AG04449 (cell line): ENCODE results near the gene CMIP.

Experiments used
- CTCF ChIA-PET: fragments of 350-600 bp; formaldehyde crosslinking; extraction: SDS; loops from one replicate; lab custom pipeline; 2021; ENCODE audit warnings: antibody characterized with exemption; lab: Yijun Ruan, JAX
- POLR2A ChIA-PET: fragments of 400-600, 350-600 bp; formaldehyde crosslinking; extraction: SDS; loops from one replicate; lab custom pipeline; 2020; ENCODE audit warnings: antibody characterized with exemption, inconsistent platforms; lab: Yijun Ruan, JAX
- DNase-seq: peaks from one replicate; pipeline ENCODE4 v3.0.0-alpha.2; 2010; ENCODE audit warnings: low read depth, low spot score
- H3K4me3 ChIP-seq: 2 replicates; pipeline ENCODE4 v1.5.1; 2011; ENCODE audit warnings: low read depth, mild to moderate bottlenecking, control low read depth, low read length
- TF ChIP-seq, protein P1 (sequence below): IDR thresholded peaks from one replicate; pipeline ENCODE4 v1.5.1; 2011; ENCODE audit warnings: mild to moderate bottlenecking, moderate library complexity, low read length, control low read depth, inconsistent platforms; ENCODE audit not compliant: insufficient read depth; ENCODE audit errors: missing control alignments

Gene CMIP

DNA sequence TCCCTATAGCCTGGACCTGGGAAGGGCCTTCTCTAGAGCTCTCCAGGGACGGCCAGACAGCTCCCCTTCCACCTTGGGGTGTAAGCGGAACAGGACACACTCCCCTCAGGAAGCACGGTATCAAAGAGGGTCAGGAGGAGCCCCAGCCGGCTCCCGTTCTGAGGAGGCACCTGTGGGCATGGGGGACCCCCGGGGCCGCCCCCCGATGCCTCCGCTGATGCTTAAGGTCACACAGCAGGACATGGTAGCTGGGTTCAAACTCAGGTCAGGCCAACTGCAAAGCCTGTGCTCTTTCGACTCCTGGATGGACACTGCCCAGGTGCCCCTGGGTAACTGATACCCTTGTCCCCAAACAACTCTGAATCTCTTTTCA, 49.8 kb downstream of the CMIP start:
- TF ChIP-seq, protein P1, sequence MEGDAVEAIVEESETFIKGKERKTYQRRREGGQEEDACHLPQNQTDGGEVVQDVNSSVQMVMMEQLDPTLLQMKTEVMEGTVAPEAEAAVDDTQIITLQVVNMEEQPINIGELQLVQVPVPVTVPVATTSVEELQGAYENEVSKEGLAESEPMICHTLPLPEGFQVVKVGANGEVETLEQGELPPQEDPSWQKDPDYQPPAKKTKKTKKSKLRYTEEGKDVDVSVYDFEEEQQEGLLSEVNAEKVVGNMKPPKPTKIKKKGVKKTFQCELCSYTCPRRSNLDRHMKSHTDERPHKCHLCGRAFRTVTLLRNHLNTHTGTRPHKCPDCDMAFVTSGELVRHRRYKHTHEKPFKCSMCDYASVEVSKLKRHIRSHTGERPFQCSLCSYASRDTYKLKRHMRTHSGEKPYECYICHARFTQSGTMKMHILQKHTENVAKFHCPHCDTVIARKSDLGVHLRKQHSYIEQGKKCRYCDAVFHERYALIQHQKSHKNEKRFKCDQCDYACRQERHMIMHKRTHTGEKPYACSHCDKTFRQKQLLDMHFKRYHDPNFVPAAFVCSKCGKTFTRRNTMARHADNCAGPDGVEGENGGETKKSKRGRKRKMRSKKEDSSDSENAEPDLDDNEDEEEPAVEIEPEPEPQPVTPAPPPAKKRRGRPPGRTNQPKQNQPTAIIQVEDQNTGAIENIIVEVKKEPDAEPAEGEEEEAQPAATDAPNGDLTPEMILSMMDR = no peak
- DNase-seq = no peak
- ChIA-PET CTCF (interaction anchor here (3.0 kb wide), 1 partner anchor 12 kb away, joined by 13 read pairs; no protein-coding TSS in a partner anchor), POLR2A (no interaction called here)
- H3K4me3 ChIP-seq = no peak overlapping the region

DNA sequence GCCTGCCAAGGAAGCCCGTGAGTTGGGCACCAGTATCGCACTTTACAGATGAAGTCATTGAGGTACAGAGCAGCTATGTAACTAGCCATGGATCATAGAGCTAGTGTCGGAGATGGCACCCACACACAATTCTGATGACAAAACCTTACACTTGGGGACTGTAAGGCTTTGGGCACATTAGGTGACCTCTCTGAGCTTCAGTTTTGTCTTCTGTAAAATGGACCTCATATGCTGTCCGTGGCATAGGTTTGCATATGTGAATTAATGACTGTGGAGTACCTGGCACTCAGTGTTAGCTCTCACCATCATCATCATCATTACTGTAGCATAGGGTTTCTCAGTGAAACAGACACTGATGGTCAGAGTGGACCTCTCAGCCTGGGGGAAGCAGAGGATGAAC, 50.3 kb downstream of the CMIP start:
- CTCF ChIA-PET = interaction anchor here (3.0 kb wide), 1 partner anchor 12 kb away, joined by 13 read pairs; no protein-coding TSS in a partner anchor
- POLR2A ChIA-PET = no interaction called here
- no peak for DNase-seq
- TF ChIP-seq, protein P1 = no peak
- no peak overlapping the region for H3K4me3 ChIP-seq

DNA sequence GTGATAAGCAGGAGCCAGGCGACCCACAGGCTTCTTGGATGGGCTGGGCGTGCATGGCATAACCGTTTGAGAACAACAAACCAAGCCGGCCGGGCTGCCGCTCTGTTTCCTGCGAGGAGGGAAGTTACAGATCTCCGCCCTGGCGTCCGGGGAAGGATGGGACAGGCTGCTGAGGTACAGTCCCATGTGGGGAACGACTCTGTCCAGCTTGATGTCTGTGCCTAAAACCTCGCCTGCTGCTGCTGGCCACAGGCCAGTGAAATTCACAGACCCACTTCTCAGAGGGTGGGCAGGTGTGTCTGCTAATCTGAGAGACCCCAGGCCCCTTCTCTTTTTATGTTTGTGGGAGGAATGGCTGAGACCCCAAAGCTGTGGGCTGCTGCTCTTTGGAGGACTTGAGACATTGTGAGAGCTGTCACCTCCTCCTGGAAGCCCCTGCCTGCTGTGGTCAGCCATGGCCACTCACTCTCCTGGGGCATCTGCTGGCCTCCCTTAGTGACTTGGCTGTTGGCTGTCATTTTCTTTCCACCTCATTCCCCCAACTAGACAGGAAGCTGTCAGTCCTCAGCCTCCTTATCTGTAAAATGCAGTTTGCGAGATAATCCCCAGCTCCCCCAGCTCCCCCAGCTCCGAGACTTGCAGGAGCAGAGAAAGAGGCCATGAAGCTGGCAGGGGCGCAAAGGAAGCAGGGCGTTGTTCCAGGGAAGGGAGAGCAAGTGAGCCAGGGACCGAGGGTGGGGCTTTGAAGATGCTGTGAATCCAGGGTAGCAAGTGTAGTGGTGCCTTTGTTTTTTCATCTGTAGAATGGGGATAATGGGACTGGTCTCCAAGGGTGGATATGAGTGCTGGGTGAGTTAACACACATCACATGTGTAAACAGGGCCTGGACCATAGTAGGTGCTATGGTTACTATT, 51.0 kb downstream of the CMIP start:
- H3K4me3 ChIP-seq = no peak overlapping the region
- no peak for DNase-seq
- TF ChIP-seq, protein P1 = no peak
- POLR2A ChIA-PET = no interaction called here
- CTCF ChIA-PET = no interaction called here

DNA sequence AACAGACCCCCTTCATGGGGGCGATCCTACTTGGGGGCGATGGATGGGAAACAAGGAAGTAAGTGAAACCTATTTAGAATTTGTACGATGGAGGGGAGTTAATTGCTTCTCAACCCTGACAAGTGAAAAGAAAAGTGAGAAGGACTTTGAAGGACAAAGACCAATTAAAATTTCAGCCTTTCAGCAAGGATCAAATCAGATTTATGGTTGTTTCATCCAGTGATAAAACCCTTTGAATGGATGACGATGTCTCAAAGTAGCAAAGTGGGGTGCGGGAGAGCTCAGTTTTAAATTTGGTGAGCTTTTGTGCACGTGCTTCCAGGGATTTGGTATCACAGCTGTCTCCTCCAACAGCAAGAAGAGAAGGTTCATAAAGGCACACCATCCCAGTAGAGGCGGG, 51.7 kb downstream of the CMIP start:
- CTCF ChIA-PET = interaction anchor here (1.2 kb wide), 1 partner anchor 127 kb away, joined by 3 read pairs; no protein-coding TSS in a partner anchor
- POLR2A ChIA-PET = no interaction called here
- DNase-seq = no peak

DNA sequence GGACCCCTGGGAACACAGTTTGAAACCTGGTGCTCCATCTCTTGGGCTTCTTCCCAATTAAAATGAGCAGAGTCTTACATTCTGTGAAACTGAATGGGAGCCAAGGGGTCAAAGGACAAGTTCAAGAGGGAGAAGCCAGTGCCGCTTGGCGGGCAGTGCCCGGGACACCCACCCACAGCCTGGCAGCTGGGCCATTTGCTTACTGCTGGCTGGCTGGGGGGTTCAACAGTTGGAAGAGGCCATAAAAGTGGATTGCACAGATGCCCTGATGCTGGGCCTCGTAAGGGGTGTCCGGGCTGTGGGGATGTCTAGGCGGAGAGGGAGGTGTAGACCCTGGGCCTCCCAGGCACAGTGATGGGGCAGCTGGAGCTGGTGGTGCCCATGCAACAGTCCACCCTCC, 52.1 kb downstream of the CMIP start:
- DNase-seq = no peak
- H3K4me3 ChIP-seq = no peak overlapping the region
- ChIA-PET CTCF (interaction anchor here (1.2 kb wide), 1 partner anchor 127 kb away, joined by 3 read pairs; no protein-coding TSS in a partner anchor), POLR2A (no interaction called here)
- TF ChIP-seq, protein P1 = no peak

More for the DNA sequence above, 51.7 kb downstream of the CMIP start:
- H3K4me3 ChIP-seq = no peak overlapping the region
- TF ChIP-seq, protein P1 = no peak

DNA sequence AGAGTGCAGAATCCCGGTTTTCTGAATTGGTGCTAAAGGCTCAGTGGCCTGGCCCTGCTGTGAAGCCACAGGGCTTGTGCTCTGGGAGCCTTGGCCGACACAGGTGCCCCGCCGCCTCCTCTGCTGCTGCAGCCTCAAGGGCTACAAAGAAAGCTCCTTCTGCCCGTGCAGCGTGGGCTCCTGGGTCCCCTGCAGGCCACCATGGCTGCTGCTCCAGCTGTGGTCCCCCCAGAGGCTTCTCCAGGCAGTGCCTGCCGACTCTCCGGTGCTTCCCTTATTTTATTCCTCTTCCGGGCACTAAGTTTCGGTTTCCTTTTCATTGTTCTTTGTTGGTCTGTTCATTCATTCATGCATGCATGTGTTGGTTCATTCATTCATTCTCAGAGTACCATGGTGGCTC, 53.1 kb downstream of the CMIP start:
- H3K4me3 ChIP-seq = no peak overlapping the region
- ChIA-PET POLR2A (no interaction called here), CTCF (interaction anchor here (1.2 kb wide), 1 partner anchor 126 kb away, joined by 3 read pairs; no protein-coding TSS in a partner anchor)
- DNase-seq = no peak
- TF ChIP-seq, protein P1 = no peak
